ENCODE results near the gene MAGEA1. TPM values are rescaled to one million over a fixed set of nuclear protein-coding genes. Genes with fewer than 3 reads are reported as not detected.
"Not testable (repeated sequence)": the region's sequence is repeated elsewhere in the genome, so short reads cannot be mapped to it uniquely, and the experiment has no call there.

MAGEA1 gene
- total RNA-seq (not detected in 2 replicates), polyA plus RNA-seq (not detected in 2 replicates), polyA minus RNA-seq (not detected in 2 replicates), Bru-seq, nascent RNA (not detected), BruChase-seq, experiment 1, labeled RNA remaining after a 6-hour chase (not detected), BruChase-seq, experiment 2, labeled RNA remaining after a 2-hour chase (not detected)
- polyA plus RNA-seq (2011; cell fraction: cytosol; rRNA removed), result not detected in 2 replicates
- polyA plus RNA-seq (2011; cell fraction: nucleus; rRNA removed), result not detected in 2 replicates
- polyA plus RNA-seq (2012), result not detected in 2 replicates
- polyA minus RNA-seq (2011; cell fraction: cytosol; rRNA and poly(A)+ RNA removed), result not detected
- not detected in 2 replicates for polyA minus RNA-seq (2011; cell fraction: nucleus; rRNA and poly(A)+ RNA removed)
- long read RNA-seq, result 0 reads

GRCh38 chrX:153179131-153179530 is at the start of gene MAGEA1:
MAGEA1 (plus strand) TSS chrX:153179284; CDS start chrX:153182390, 3,106 bp downstream.
- POLR2A ChIA-PET, result no interaction called here
- no peaks in the 10 kb centered on the region for H3K9me3 ChIP-seq (replicated peaks; ENCODE audit: control insufficient read depth, insufficient read depth, low read length)
- H3K9me1 ChIP-seq (replicated peaks; ENCODE audit: control insufficient read depth, extremely low read depth, insufficient read depth, low read length), result no peaks in the 10 kb centered on the region

GRCh38 chrX:153132924-153133323 is 46.2 kb upstream of the MAGEA1 start:
- H3K4me2 ChIP-seq (ENCODE audit: insufficient read depth, low read length); H3K79me2 ChIP-seq (ENCODE audit: control insufficient read depth, insufficient read depth, low read length); dilution Hi-C loops (cut with MboI; ENCODE audit: extremely low pct_ligation_motif_present, low sequenced_read_pairs); H3K27ac ChIP-seq (ENCODE audit: insufficient read depth, low read depth, low read length); H3K4me3 ChIP-seq (replicated peaks in 1 of 3; ENCODE audit: insufficient read depth in 1 of 3, low read depth in 1 of 3, low read length in 3 of 3); H3K9ac ChIP-seq (replicated peaks; ENCODE audit: extremely low read depth, insufficient read depth, low read length); H3K9me3 ChIP-seq (replicated peaks; ENCODE audit: control insufficient read depth, insufficient read depth, low read length); H3K27me3 ChIP-seq (ENCODE audit: control insufficient read depth in 2 of 2, insufficient read depth in 2 of 2, low read length in 2 of 2); DNase-seq (ENCODE audit: low read depth, low spot score); H4K20me1 ChIP-seq (replicated peaks; ENCODE audit: control insufficient read depth, extremely low read depth, insufficient read depth, low read length); BruUV-seq (replicated peaks); intact Hi-C loops (cut with micrococcal nuclease); H2AFZ ChIP-seq (ENCODE audit: low read depth, low read length); H3K36me3 ChIP-seq (ENCODE audit: control insufficient read depth in 2 of 2, extremely low read depth in 1 of 2, insufficient read depth in 2 of 2, low read length in 2 of 2); FAIRE-seq; H3K4me1 ChIP-seq (ENCODE audit: control insufficient read depth, extremely low read depth, insufficient read depth, low read length); POLR2A ChIA-PET; CTCF ChIA-PET; H3K9me1 ChIP-seq (replicated peaks; ENCODE audit: control insufficient read depth, extremely low read depth, insufficient read depth, low read length): not testable (repeated sequence)

More at GRCh38 chrX:153179131-153179530, at the start of gene MAGEA1:
- no peaks in the 10 kb centered on the region for H3K27me3 ChIP-seq (ENCODE audit: control insufficient read depth in 2 of 2, insufficient read depth in 2 of 2, low read length in 2 of 2)
- TF ChIP-seq CTCF (IDR thresholded peaks at IDR 0.05; ENCODE audit: extremely low read depth in 1 of 2, insufficient read depth in 1 of 2, low read depth in 1 of 2, low read length in 2 of 2) (no peak), MYC (IDR thresholded peaks at IDR 0.05; ENCODE audit: low read depth, low read length) (no peak), GATA2 (IDR thresholded peaks at IDR 0.05; ENCODE audit: insufficient read depth, insufficient read length, low read depth, low read length) (no peak), POLR2A (IDR thresholded peaks at IDR 0.05; ENCODE audit: low read depth, low read length) (no peak), MAX (IDR thresholded peaks at IDR 0.05; ENCODE audit: insufficient read depth, insufficient read length) (no peak), JUN (IDR thresholded peaks at IDR 0.05; ENCODE audit: borderline replicate concordance, insufficient read depth, insufficient read length, low read depth) (no peak), POLR2AphosphoS5 (IDR thresholded peaks at IDR 0.05; ENCODE audit: insufficient read depth, low read depth, low read length) (no peak), FOS (IDR thresholded peaks at IDR 0.05; ENCODE audit: borderline replicate concordance, insufficient read depth, low read length) (no peak), EZH2 (IDR thresholded peaks at IDR 0.05; ENCODE audit: borderline replicate concordance, low read depth, low read length, severe bottlenecking) (no peak)
- intact Hi-C loops (cut with micrococcal nuclease), result no loop called here
- CTCF ChIA-PET, result no interaction called here
- BruUV-seq (replicated peaks), result no TSS peak
- no peaks in the 10 kb centered on the region for H3K4me1 ChIP-seq (ENCODE audit: control insufficient read depth, extremely low read depth, insufficient read depth, low read length)
- H3K9ac ChIP-seq (replicated peaks; ENCODE audit: extremely low read depth, insufficient read depth, low read length), result no peak within 1 kb of the TSS
- H3K27ac ChIP-seq (ENCODE audit: insufficient read depth, low read depth, low read length), result no peak within 1 kb of the TSS
- no peaks in the 10 kb centered on the region for H3K36me3 ChIP-seq (ENCODE audit: control insufficient read depth in 2 of 2, extremely low read depth in 1 of 2, insufficient read depth in 2 of 2, low read length in 2 of 2)
- no peak within 1 kb of the TSS for H2AFZ ChIP-seq (ENCODE audit: low read depth, low read length)
- no peak within 1 kb of the TSS for H3K4me3 ChIP-seq (replicated peaks in 1 of 3; ENCODE audit: insufficient read depth in 1 of 3, low read depth in 1 of 3, low read length in 3 of 3)
- FAIRE-seq, result no peak
- no peaks in the 10 kb centered on the region for H3K79me2 ChIP-seq (ENCODE audit: control insufficient read depth, insufficient read depth, low read length)
- DNase-seq (ENCODE audit: low read depth, low spot score), result no peak
- H4K20me1 ChIP-seq (replicated peaks; ENCODE audit: control insufficient read depth, extremely low read depth, insufficient read depth, low read length), result no peaks in the 10 kb centered on the region
- dilution Hi-C loops (cut with MboI; ENCODE audit: extremely low pct_ligation_motif_present, low sequenced_read_pairs), result no loop called here
- H3K4me2 ChIP-seq (ENCODE audit: insufficient read depth, low read length), result no peak within 1 kb of the TSS

All from endothelial cell of umbilical vein (primary cell).